Measurements from ENCODE around the gene C2CD3. TPM values are rescaled to one million over a fixed set of nuclear protein-coding genes. Genes with fewer than 3 reads are reported as not detected.
A peak's percentile ranks its signal among the peaks of the same experiment; 100 is the strongest.
"Not testable (repeated sequence)": the region's sequence is repeated elsewhere in the genome, so short reads cannot be mapped to it uniquely, and the experiment has no call there.

The C2CD3 gene
- total RNA-seq, 1 donor = 21.7 TPM

DNA sequence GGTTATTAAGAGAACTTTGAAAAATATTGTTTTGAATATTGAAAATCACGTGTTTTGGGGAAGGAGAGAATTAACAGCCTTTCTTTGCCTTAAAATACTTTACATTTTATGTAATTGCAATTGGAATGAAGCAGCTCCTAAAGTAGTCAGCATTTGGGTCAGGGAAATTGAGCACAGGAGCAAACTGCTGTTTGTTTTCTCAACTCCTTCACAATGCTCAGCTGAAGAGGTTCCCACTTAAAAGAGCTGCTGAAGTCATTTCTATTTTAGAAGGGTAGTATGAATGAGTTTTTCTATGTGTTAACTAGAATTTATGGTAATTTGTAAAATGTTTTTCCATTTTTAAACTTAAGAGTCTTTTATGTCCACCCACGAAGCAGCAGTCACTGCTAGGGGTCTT lies 180.1 kb downstream of the C2CD3 start:
- TF ChIP-seq, protein P1, sequence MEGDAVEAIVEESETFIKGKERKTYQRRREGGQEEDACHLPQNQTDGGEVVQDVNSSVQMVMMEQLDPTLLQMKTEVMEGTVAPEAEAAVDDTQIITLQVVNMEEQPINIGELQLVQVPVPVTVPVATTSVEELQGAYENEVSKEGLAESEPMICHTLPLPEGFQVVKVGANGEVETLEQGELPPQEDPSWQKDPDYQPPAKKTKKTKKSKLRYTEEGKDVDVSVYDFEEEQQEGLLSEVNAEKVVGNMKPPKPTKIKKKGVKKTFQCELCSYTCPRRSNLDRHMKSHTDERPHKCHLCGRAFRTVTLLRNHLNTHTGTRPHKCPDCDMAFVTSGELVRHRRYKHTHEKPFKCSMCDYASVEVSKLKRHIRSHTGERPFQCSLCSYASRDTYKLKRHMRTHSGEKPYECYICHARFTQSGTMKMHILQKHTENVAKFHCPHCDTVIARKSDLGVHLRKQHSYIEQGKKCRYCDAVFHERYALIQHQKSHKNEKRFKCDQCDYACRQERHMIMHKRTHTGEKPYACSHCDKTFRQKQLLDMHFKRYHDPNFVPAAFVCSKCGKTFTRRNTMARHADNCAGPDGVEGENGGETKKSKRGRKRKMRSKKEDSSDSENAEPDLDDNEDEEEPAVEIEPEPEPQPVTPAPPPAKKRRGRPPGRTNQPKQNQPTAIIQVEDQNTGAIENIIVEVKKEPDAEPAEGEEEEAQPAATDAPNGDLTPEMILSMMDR (IDR thresholded peaks at IDR 0.05; ENCODE audit: insufficient read depth, low read length) = no peak
- no peak for DNase-seq (ENCODE audit: low read depth)
- no peak overlapping the region for H3K4me3 ChIP-seq (ENCODE audit: low read depth, low read length)

DNA sequence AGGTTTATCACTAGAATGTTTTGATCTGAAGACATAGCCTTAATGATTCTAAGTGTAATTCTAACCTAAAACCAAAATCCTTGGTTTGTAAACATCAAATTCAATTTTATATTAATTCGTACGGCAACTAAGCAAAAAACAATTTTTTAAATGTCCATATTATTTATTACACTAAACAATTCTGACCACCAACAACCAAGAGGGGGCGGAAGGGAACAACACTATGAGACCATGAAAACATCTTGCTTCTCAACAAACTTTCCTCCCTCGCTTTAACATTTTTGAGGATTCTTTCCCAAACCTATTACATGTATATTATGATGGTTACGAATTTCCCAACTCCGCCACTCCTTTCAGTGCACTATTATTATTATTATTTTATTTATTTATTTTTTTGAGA lies 181.6 kb downstream of the C2CD3 start:
- H3K4me3 ChIP-seq (ENCODE audit: low read depth, low read length) = no peak overlapping the region
- TF ChIP-seq, protein P1 (IDR thresholded peaks at IDR 0.05; ENCODE audit: insufficient read depth, low read length) = no peak
- no peak for DNase-seq (ENCODE audit: low read depth)

DNA sequence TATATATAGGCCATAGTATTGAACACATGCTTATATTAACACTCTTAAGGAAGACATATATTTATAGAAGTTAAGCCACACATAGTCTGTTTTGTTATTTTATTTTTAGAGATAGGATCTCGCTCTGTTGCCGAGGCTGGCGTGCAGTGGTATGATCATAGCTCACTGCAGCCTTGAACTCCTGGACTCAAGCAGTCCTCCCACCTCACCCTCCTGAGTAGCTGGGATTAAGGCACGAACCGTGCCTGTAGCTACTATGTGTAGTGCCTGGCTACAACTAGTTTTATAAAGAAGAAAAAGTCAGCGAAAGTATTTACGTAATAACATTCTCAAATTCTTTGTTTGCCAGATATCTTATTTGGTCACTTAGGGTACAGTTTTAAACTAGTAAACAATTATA lies 182.6 kb downstream of the C2CD3 start:
- TF ChIP-seq, protein P1 (IDR thresholded peaks at IDR 0.05; ENCODE audit: insufficient read depth, low read length) = no peak
- no peak overlapping the region for H3K4me3 ChIP-seq (ENCODE audit: low read depth, low read length)
- DNase-seq (ENCODE audit: low read depth) = no peak

DNA sequence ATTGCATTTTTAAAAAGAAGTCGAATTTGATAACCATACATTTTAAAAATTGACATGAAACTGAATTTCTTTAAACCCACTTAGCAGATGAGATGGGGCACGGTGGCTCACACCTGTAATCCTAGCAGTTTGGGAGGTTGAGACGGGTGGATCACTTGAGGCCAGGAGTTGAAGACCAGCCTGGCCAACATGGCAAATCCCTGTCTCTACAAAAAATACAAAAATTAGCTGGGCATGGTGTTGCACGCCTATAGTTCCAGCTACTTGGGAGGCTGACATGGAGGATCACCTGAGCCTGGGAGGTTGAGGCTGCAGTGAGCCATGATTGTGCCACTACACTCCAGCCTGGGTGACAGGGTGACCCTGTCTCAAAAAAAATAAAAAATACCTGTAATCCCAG lies 185.1 kb downstream of the C2CD3 start:
- not testable (repeated sequence) for H3K4me3 ChIP-seq (ENCODE audit: low read depth, low read length)

DNA sequence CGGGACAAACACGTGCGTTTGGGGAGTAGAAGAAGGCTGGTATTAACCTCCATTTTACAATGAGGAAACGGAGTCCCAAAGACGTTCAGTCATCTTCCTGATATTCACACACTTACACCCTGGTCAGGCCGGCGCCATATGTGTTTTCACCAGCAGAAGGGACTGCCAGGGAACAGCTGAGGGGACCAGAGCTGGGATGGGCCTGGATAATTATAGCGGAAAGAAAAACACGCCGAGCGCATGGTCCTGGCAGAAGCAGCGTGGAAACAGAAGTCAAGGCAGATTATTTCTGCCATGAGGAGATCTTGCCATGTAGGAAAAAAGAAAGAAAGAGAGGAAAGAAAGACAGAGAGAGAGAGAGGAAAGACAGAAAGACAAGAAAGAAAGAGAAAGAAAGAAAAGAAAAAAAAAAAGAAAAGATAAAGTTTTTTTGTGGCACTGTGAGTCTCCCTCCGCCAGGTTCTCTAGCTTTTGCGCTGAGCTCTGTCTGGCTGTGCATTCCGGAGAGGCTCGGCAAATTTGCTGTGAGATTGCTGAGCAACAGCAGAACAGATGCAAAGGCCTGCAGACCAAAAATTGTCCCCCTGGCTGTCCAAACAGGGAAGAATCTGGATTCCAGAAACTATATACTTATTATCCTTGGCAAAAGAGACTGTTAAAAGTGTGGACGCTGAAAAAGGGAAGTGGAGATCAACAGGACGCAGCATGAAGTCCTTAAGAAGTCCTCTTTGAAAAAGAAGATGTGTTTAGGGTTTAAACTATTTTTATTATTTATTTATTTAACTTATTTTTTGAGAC lies 186.9 kb downstream of the C2CD3 start:
- DNase-seq (ENCODE audit: low read depth) = no peak
- no peak overlapping the region for H3K4me3 ChIP-seq (ENCODE audit: low read depth, low read length)
- TF ChIP-seq, protein P1 (IDR thresholded peaks at IDR 0.05; ENCODE audit: insufficient read depth, low read length) = no peak

More for the DNA sequence above, 185.1 kb downstream of the C2CD3 start:
- not testable (repeated sequence) for DNase-seq (ENCODE audit: low read depth)

GRCh38 chr11:73982990-73983740 lies 187.6 kb downstream of the C2CD3 start:
- DNase-seq (ENCODE audit: low read depth) = peak; percentile 74
- peak overlapping the region; percentile 71 for H3K4me3 ChIP-seq (ENCODE audit: low read depth, low read length)
- TF ChIP-seq, protein P1 (IDR thresholded peaks at IDR 0.05; ENCODE audit: insufficient read depth, low read length) = no peak

- peak; percentile 41 for DNase-seq (ENCODE audit: low read depth)
- TF ChIP-seq, protein P1 (IDR thresholded peaks at IDR 0.05; ENCODE audit: insufficient read depth, low read length) = no peak
These were observed 188.2 kb downstream of the C2CD3 start, which contains the start of gene UCP2 for GRCh38 chr11:73982595-73982989. Gene UCP2, minus strand, starts transcription at chr11:73982843. Its CDS starts 4,465 bp downstream, at chr11:73978378.

More at GRCh38 chr11:73982595-73982989, 188.2 kb downstream of the C2CD3 start, which contains the start of gene UCP2:
- peak within 1 kb of the TSS; percentile 71 for H3K4me3 ChIP-seq (ENCODE audit: low read depth, low read length)

All from fibroblast of the aortic adventitia (primary cell).